Right lobe of liver (tissue), 6 donors: ENCODE results near the gene RAB6D. TPM values are rescaled to one million over a fixed set of nuclear protein-coding genes. Genes with fewer than 3 reads are reported as not detected.
"Not testable (repeated sequence)": the region's sequence is repeated elsewhere in the genome, so short reads cannot be mapped to it uniquely, and the experiment has no call there.

Source experiments
- ATAC-seq, 4 donors: fragments of 200-7000 bp; cut with Tn5 transposase; one replicate each; pipeline ENCODE4 v1.9.1; 2020; ENCODE audit warnings: mild to moderate bottlenecking in 4 of 4, moderate library complexity in 4 of 4
- DNase-seq, 3 donors: peaks; one replicate each; pipeline ENCODE4 v3.0.0-alpha.2; 2020
- H3K27ac ChIP-seq, 3 donors: fragments of 200-600 bp; one replicate each; pipeline ENCODE4 v1.8.0; 2022
- H3K27me3 ChIP-seq, 2 donors: fragments of 200-600 bp; one replicate each; pipeline ENCODE4 v1.8.0; 2022
- H3K36me3 ChIP-seq, 4 donors: fragments of 200-600 bp; sonication (generic) in 1 of 4; one replicate each; pipeline versions ENCODE4 v1.5.1 to v1.8.0; 2017 to 2022; ENCODE audit warnings: control low read depth in 1 of 4
- H3K4me1 ChIP-seq, 4 donors: fragments of 200-600 bp; sonication (generic) in 1 of 4; one replicate each; pipeline versions ENCODE4 v1.5.1 to v1.8.0; 2017 to 2022; ENCODE audit warnings: control low read depth in 1 of 4
- H3K4me3 ChIP-seq, 3 donors: fragments of 200-600 bp; one replicate each; pipeline ENCODE4 v1.8.0; 2022
- H3K9me3 ChIP-seq, 4 donors: fragments of 200-600 bp; sonication (generic) in 1 of 4; one replicate each; pipeline versions ENCODE4 v1.5.1 to v1.8.0; 2017 to 2022; ENCODE audit warnings: control low read depth in 1 of 4
- CTCF ChIP-seq, 4 donors: fragments of 200-600 bp in 3 of 4; fragments of 450-650 bp in 1 of 4; IDR thresholded peaks; one replicate each; pipeline versions ENCODE4 v1.5.1 to v1.8.0; 2016 to 2022; ENCODE audit warnings: antibody characterized with exemption in 4 of 4, mild to moderate bottlenecking in 2 of 4
- POLR2A ChIP-seq: fragments of 450-650 bp; IDR thresholded peaks from one replicate; pipeline ENCODE4 v1.6.1; 2017; ENCODE audit warnings: antibody characterized with exemption, mild to moderate bottlenecking
- WGBS: methylation state at CpG from one replicate; pipeline ENCODE4 v1.1.6; 2018; ENCODE audit warnings: low coverage, low lambda C conversion rate; ENCODE audit not compliant: insufficient coverage; ENCODE audit errors: missing lambda C conversion rate; 5-methylcytosine and 5-hydroxymethylcytosine counted together
- intact Hi-C, 2 donors: fragments of 100-400 bp; cut with DNase I; formaldehyde crosslinking; loops; one replicate each; pipeline versions ENCODE4 v1.11.2 to v1.14.1; 2022
- long read RNA-seq: library from polyadenylated mRNA; unstranded; transcript quantifications from one replicate; pipeline ENCODE4 v2.0.0, GENCODE V29; 2019
- total RNA-seq, 6 experiments: library from RNA; depleted of rRNA in 2 of 6; stranded (reverse); fragments of >200 nt in 2 of 6; fragmentation: NEBNext Ultra II Directional in 3 of 6; extraction: Animal tissue kit (Norgen Biotek cat#: 25700) in 3 of 6; gene quantifications; one replicate each; pipeline versions ENCODE4 v1.1.0 to v1.2.4, GENCODE V29; 2016 to 2023
- donor health status: DM: no; HTN: yes; CAD: no.
- donor health status: DM: no; HTN: no; CAD: no.
- donor health status: DM: no; HTN: no; CAD: no.
- donor health status: DM: no; HTN: yes; CAD: no.
- donor health status: DM: no; HTN: yes; CAD: no.

RAB6D gene
- under 1 TPM in 1 of 6 experiments, not detected in 5; 0.07 TPM for total RNA-seq
- long read RNA-seq: 0 reads

- WGBS: 0% methylated on average over 2 of the region's 50 CpGs
- H3K36me3 ChIP-seq, H3K27ac ChIP-seq, intact Hi-C loops, DNase-seq, H3K9me3 ChIP-seq, H3K4me1 ChIP-seq, H3K4me3 ChIP-seq, H3K27me3 ChIP-seq: not testable (repeated sequence)
- ATAC-seq: peak; percentile 36 to 54 (median 52)
Measured at GRCh38 chr2:131363703-131364186, at the start of gene RAB6D. RAB6D (minus strand) TSS chr2:131364168; CDS start chr2:131363720, 448 bp downstream.

- intact Hi-C loops: no loop called here
- Histone ChIP-seq H3K27me3 (peaks cover 0 to 3% of the 10 kb centered on the region in 2 donors), H3K4me1 (no peaks in the 10 kb centered on the region), H3K27ac (no peak overlapping the region), H3K4me3 (no peak overlapping the region), H3K9me3 (no peaks in the 10 kb centered on the region), H3K36me3 (no peaks in the 10 kb centered on the region)
- WGBS: 1% methylated on average over 7 of the region's 7 CpGs
- no peak for TF ChIP-seq POLR2A
- TF ChIP-seq CTCF (IDR thresholded peaks at IDR 0.05): peak; percentile 68 to 82 (median 76)
- ATAC-seq (peak; percentile 85 to 95 (median 92)), DNase-seq (no peak)
Measured at GRCh38 chr2:131413148-131413747, 49.3 kb upstream of the RAB6D start.

GRCh38 chr2:131410173-131410572 lies 46.2 kb upstream of the RAB6D start:
- DNase-seq (no peak), ATAC-seq (no peak)
- H3K36me3 ChIP-seq: no peaks in the 10 kb centered on the region
- no peak for TF ChIP-seq POLR2A
- TF ChIP-seq CTCF (IDR thresholded peaks at IDR 0.05): no peak
- H3K9me3 ChIP-seq: no peaks in the 10 kb centered on the region
- H3K27me3 ChIP-seq: peaks cover 0 to 3% of the 10 kb centered on the region in 2 donors
- no peaks in the 10 kb centered on the region for H3K4me1 ChIP-seq
- H3K4me3 ChIP-seq: no peak overlapping the region
- 31% methylated on average over 2 of the region's 2 CpGs for WGBS
- H3K27ac ChIP-seq: no peak overlapping the region
- intact Hi-C loops: no loop called here

GRCh38 chr2:131408778-131409177 lies 44.8 kb upstream of the RAB6D start:
- Histone ChIP-seq H3K4me1 (no peaks in the 10 kb centered on the region), H3K27me3 (peaks cover 0 to 3% of the 10 kb centered on the region in 2 donors), H3K9me3 (no peaks in the 10 kb centered on the region), H3K4me3 (no peak overlapping the region), H3K27ac (no peak overlapping the region), H3K36me3 (no peaks in the 10 kb centered on the region)
- DNase-seq (no peak), ATAC-seq (no peak)
- intact Hi-C loops: no loop called here
- no peak for TF ChIP-seq POLR2A
- TF ChIP-seq CTCF (IDR thresholded peaks at IDR 0.05): no peak

GRCh38 chr2:131408207-131408606 lies 44.2 kb upstream of the RAB6D start:
- no peak for ATAC-seq
- peaks cover 0 to 3% of the 10 kb centered on the region in 2 donors for H3K27me3 ChIP-seq

More at GRCh38 chr2:131408207-131408606, 44.2 kb upstream of the RAB6D start:
- Histone ChIP-seq H3K9me3 (no peaks in the 10 kb centered on the region), H3K4me3 (no peak overlapping the region), H3K36me3 (no peaks in the 10 kb centered on the region), H3K4me1 (no peaks in the 10 kb centered on the region), H3K27ac (no peak overlapping the region)
- DNase-seq: no peak
- intact Hi-C loops: no loop called here
- TF ChIP-seq CTCF (IDR thresholded peaks at IDR 0.05): no peak
- TF ChIP-seq POLR2A: no peak
